ENCODE measurements around the gene PPP6R2. TPM values are rescaled to one million over a fixed set of nuclear protein-coding genes. Genes with fewer than 3 reads are reported as not detected.
A peak's percentile ranks its signal among the peaks of the same experiment; 100 is the strongest.

The PPP6R2 gene
- total RNA-seq, 1 experiment from 2014 or later: 47.8 TPM

DNA sequence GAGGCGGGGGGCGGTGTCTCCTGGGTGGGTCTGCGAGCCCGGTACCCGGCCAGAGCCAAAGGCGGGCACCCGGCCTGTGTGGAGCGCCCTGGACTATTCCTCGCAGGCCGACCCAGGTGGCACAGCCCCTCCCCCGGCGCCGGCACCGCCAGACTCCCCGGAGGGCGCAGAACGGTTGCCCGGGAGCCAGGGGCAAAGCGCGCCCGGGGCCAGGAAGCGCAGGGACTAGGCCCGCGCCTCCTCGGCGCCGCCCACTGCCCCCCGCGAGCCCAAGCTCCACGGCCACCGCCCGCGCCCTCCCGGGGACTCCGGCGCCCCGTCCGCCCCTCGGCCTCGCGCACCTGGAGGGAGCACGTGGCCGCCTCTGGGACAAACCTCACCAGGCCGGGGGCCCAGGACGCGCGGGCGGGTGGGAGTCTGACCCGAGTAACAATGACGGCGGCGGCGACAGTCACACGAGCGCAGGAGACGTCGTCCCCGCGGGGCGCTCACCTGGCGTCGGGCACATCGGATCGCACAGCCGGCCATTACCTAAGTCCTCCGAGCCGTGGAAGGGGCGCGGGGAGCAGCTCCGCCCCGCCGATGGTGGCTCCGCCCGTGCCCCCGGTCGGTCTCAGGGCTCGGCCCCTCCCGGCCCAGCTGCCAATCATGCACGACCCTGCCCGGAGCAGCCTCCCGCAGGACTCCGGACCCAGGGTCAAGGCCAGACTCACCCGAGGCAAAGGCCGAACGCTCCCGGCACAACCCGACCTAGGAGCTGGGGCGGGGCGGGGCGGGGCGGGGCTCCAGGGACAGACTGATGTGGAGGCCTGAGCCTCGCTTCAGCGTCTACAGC lies 43.1 kb upstream of the PPP6R2 start:
- CTCF ChIA-PET: interaction anchor here (0.5 to 2.6 kb wide), 11 partner anchors 9 to 269 kb away, joined by 3 to 18 read pairs (median 4); partner anchors contain the start of genes DENND6B and HDAC10
- ATAC-seq (peak; percentile 82), DNase-seq (ENCODE audit: low spot score) (peak; percentile 85)
- H3K27ac Mint-ChIP-seq: no peak overlapping the region
- H3K9me3 Mint-ChIP-seq: no peaks in the 10 kb centered on the region
- POLR2A ChIA-PET: no interaction called here
- H3K4me3 Mint-ChIP-seq: peak overlapping the region; percentile 43; the same call in 1 of the 2 replicates
- H3K36me3 Mint-ChIP-seq: no peaks in the 10 kb centered on the region
- H3K4me1 Mint-ChIP-seq: peaks cover 30% of the 10 kb centered on the region
- no peaks in the 10 kb centered on the region for H3K27me3 Mint-ChIP-seq (ENCODE audit: low read depth)
- TF ChIP-seq ZNF423 (CRISPR knock-in tag; IDR thresholded peaks at IDR 0.05) (peak; percentile 45; the same call in 1 of the 2 replicates), CREM (CRISPR knock-in tag; IDR thresholded peaks at IDR 0.05) (no peak), SOX15 (CRISPR knock-in tag; IDR thresholded peaks at IDR 0.05) (no peak), ETV6 (CRISPR knock-in tag; IDR thresholded peaks at IDR 0.05) (peak; percentile 52; the same call in 1 of the 2 replicates), RELA (CRISPR knock-in tag; IDR thresholded peaks at IDR 0.05; ENCODE audit: borderline replicate concordance) (peak; percentile 74; the same call in 1 of the 2 replicates), ZNF263 (CRISPR knock-in tag; IDR thresholded peaks at IDR 0.05; ENCODE audit: low read depth) (no peak), NFYB (CRISPR knock-in tag; conservative IDR thresholded peaks at IDR 0.05; ENCODE audit: low read depth) (no peak), FOXK1 (CRISPR knock-in tag; IDR thresholded peaks at IDR 0.05) (peak; percentile 37; the same call in 1 of the 2 replicates), JAZF1 (CRISPR knock-in tag; IDR thresholded peaks at IDR 0.05) (no peak), ESRRA (CRISPR knock-in tag; IDR thresholded peaks at IDR 0.05; ENCODE audit: borderline replicate concordance) (peak; percentile 48; the same call in 1 of the 2 replicates)
- TF ChIP-seq, protein P1, sequence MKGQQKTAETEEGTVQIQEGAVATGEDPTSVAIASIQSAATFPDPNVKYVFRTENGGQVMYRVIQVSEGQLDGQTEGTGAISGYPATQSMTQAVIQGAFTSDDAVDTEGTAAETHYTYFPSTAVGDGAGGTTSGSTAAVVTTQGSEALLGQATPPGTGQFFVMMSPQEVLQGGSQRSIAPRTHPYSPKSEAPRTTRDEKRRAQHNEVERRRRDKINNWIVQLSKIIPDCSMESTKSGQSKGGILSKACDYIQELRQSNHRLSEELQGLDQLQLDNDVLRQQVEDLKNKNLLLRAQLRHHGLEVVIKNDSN (CRISPR knock-in tag; IDR thresholded peaks at IDR 0.05): 0 out of 2 replicates have a peak, but pooled peaks have one; percentile 40
- TF ChIP-seq, protein P2, sequence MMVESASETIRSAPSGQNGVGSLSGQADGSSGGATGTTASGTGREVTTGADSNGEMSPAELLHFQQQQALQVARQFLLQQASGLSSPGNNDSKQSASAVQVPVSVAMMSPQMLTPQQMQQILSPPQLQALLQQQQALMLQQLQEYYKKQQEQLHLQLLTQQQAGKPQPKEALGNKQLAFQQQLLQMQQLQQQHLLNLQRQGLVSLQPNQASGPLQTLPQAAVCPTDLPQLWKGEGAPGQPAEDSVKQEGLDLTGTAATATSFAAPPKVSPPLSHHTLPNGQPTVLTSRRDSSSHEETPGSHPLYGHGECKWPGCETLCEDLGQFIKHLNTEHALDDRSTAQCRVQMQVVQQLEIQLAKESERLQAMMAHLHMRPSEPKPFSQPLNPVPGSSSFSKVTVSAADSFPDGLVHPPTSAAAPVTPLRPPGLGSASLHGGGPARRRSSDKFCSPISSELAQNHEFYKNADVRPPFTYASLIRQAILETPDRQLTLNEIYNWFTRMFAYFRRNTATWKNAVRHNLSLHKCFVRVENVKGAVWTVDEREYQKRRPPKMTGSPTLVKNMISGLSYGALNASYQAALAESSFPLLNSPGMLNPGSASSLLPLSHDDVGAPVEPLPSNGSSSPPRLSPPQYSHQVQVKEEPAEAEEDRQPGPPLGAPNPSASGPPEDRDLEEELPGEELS (CRISPR knock-in tag; IDR thresholded peaks at IDR 0.05): peak; percentile 85
- TF ChIP-seq, protein P3, sequence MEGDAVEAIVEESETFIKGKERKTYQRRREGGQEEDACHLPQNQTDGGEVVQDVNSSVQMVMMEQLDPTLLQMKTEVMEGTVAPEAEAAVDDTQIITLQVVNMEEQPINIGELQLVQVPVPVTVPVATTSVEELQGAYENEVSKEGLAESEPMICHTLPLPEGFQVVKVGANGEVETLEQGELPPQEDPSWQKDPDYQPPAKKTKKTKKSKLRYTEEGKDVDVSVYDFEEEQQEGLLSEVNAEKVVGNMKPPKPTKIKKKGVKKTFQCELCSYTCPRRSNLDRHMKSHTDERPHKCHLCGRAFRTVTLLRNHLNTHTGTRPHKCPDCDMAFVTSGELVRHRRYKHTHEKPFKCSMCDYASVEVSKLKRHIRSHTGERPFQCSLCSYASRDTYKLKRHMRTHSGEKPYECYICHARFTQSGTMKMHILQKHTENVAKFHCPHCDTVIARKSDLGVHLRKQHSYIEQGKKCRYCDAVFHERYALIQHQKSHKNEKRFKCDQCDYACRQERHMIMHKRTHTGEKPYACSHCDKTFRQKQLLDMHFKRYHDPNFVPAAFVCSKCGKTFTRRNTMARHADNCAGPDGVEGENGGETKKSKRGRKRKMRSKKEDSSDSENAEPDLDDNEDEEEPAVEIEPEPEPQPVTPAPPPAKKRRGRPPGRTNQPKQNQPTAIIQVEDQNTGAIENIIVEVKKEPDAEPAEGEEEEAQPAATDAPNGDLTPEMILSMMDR (IDR thresholded peaks at IDR 0.05): no peak
- TF ChIP-seq, protein P4, sequence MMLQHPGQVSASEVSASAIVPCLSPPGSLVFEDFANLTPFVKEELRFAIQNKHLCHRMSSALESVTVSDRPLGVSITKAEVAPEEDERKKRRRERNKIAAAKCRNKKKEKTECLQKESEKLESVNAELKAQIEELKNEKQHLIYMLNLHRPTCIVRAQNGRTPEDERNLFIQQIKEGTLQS (CRISPR knock-in tag; conservative IDR thresholded peaks at IDR 0.05): no peak
- TF ChIP-seq, protein P5, sequence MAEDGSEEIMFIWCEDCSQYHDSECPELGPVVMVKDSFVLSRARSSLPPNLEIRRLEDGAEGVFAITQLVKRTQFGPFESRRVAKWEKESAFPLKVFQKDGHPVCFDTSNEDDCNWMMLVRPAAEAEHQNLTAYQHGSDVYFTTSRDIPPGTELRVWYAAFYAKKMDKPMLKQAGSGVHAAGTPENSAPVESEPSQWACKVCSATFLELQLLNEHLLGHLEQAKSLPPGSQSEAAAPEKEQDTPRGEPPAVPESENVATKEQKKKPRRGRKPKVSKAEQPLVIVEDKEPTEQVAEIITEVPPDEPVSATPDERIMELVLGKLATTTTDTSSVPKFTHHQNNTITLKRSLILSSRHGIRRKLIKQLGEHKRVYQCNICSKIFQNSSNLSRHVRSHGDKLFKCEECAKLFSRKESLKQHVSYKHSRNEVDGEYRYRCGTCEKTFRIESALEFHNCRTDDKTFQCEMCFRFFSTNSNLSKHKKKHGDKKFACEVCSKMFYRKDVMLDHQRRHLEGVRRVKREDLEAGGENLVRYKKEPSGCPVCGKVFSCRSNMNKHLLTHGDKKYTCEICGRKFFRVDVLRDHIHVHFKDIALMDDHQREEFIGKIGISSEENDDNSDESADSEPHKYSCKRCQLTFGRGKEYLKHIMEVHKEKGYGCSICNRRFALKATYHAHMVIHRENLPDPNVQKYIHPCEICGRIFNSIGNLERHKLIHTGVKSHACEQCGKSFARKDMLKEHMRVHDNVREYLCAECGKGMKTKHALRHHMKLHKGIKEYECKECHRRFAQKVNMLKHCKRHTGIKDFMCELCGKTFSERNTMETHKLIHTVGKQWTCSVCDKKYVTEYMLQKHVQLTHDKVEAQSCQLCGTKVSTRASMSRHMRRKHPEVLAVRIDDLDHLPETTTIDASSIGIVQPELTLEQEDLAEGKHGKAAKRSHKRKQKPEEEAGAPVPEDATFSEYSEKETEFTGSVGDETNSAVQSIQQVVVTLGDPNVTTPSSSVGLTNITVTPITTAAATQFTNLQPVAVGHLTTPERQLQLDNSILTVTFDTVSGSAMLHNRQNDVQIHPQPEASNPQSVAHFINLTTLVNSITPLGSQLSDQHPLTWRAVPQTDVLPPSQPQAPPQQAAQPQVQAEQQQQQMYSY (CRISPR knock-in tag; IDR thresholded peaks at IDR 0.05): 0 out of 2 replicates have a peak, but pooled peaks have one; percentile 25
- TF ChIP-seq, protein P6, sequence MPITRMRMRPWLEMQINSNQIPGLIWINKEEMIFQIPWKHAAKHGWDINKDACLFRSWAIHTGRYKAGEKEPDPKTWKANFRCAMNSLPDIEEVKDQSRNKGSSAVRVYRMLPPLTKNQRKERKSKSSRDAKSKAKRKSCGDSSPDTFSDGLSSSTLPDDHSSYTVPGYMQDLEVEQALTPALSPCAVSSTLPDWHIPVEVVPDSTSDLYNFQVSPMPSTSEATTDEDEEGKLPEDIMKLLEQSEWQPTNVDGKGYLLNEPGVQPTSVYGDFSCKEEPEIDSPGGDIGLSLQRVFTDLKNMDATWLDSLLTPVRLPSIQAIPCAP (CRISPR knock-in tag; IDR thresholded peaks at IDR 0.05): 0 out of 2 replicates have a peak, but pooled peaks have one; percentile 30
- TF ChIP-seq, protein P7, sequence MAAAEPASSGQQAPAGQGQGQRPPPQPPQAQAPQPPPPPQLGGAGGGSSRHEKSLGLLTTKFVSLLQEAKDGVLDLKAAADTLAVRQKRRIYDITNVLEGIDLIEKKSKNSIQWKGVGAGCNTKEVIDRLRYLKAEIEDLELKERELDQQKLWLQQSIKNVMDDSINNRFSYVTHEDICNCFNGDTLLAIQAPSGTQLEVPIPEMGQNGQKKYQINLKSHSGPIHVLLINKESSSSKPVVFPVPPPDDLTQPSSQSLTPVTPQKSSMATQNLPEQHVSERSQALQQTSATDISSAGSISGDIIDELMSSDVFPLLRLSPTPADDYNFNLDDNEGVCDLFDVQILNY (CRISPR knock-in tag; IDR thresholded peaks at IDR 0.05): no peak; the same call in 1 of the 2 replicates
- TF ChIP-seq, protein P8, sequence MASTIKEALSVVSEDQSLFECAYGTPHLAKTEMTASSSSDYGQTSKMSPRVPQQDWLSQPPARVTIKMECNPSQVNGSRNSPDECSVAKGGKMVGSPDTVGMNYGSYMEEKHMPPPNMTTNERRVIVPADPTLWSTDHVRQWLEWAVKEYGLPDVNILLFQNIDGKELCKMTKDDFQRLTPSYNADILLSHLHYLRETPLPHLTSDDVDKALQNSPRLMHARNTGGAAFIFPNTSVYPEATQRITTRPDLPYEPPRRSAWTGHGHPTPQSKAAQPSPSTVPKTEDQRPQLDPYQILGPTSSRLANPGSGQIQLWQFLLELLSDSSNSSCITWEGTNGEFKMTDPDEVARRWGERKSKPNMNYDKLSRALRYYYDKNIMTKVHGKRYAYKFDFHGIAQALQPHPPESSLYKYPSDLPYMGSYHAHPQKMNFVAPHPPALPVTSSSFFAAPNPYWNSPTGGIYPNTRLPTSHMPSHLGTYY (CRISPR knock-in tag; IDR thresholded peaks at IDR 0.05): no peak
- TF ChIP-seq, protein P9, sequence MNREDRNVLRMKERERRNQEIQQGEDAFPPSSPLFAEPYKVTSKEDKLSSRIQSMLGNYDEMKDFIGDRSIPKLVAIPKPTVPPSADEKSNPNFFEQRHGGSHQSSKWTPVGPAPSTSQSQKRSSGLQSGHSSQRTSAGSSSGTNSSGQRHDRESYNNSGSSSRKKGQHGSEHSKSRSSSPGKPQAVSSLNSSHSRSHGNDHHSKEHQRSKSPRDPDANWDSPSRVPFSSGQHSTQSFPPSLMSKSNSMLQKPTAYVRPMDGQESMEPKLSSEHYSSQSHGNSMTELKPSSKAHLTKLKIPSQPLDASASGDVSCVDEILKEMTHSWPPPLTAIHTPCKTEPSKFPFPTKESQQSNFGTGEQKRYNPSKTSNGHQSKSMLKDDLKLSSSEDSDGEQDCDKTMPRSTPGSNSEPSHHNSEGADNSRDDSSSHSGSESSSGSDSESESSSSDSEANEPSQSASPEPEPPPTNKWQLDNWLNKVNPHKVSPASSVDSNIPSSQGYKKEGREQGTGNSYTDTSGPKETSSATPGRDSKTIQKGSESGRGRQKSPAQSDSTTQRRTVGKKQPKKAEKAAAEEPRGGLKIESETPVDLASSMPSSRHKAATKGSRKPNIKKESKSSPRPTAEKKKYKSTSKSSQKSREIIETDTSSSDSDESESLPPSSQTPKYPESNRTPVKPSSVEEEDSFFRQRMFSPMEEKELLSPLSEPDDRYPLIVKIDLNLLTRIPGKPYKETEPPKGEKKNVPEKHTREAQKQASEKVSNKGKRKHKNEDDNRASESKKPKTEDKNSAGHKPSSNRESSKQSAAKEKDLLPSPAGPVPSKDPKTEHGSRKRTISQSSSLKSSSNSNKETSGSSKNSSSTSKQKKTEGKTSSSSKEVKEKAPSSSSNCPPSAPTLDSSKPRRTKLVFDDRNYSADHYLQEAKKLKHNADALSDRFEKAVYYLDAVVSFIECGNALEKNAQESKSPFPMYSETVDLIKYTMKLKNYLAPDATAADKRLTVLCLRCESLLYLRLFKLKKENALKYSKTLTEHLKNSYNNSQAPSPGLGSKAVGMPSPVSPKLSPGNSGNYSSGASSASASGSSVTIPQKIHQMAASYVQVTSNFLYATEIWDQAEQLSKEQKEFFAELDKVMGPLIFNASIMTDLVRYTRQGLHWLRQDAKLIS (CRISPR knock-in tag; IDR thresholded peaks at IDR 0.05; ENCODE audit: borderline replicate concordance): no peak
